Left ventricle myocardium inferior (tissue), 1 donor: ENCODE measurements around the gene PRR16. TPM values are rescaled to one million over a fixed set of nuclear protein-coding genes. Genes with fewer than 3 reads are reported as not detected.

Experiments
- DNase-seq: peaks from one replicate; pipeline ENCODE4 v3.0.0-alpha.2; 2020
- H3K27ac ChIP-seq: fragments of 200-600 bp; replicated peaks from 2 replicates; pipeline ENCODE4 v1.8.0; 2021
- H3K27me3 ChIP-seq: fragments of 200-600 bp; 2 replicates; pipeline ENCODE4 v1.8.0; 2021; ENCODE audit warnings: low read depth
- H3K36me3 ChIP-seq: fragments of 200-600 bp; 2 replicates; pipeline ENCODE4 v1.8.0; 2021
- H3K4me1 ChIP-seq: fragments of 200-600 bp; 2 replicates; pipeline ENCODE4 v1.8.0; 2021
- H3K4me3 ChIP-seq: fragments of 200-600 bp; 2 replicates; pipeline ENCODE4 v1.8.0; 2021; ENCODE audit warnings: mild to moderate bottlenecking, moderate library complexity
- H3K9me3 ChIP-seq: fragments of 200-600 bp; replicated peaks from 2 replicates; pipeline ENCODE4 v1.8.0; 2021
- intact Hi-C: fragments of 100-400 bp; cut with micrococcal nuclease; formaldehyde crosslinking; loops from one replicate; pipeline ENCODE4 v1.11.0; 2022
- total RNA-seq: library from RNA; stranded (reverse); fragmentation: NEBNext Ultra II Directional; extraction: Animal tissue kit (Norgen Biotek cat#: 25700); gene quantifications from one replicate; pipeline ENCODE4 v1.2.1, GENCODE V29; 2021
- TF ChIP-seq, protein P1 (sequence below): fragments of 200-600 bp; IDR thresholded peaks from 2 replicates; pipeline ENCODE4 v1.8.0; 2021; ENCODE audit warnings: antibody characterized with exemption, mild to moderate bottlenecking, borderline replicate concordance
- donor health status: DM: no; HTN: yes; CAD: no; lungs with severe emphysema.

The PRR16 gene
- total RNA-seq, 1 donor from 2014 or later: 15.3 TPM

DNA sequence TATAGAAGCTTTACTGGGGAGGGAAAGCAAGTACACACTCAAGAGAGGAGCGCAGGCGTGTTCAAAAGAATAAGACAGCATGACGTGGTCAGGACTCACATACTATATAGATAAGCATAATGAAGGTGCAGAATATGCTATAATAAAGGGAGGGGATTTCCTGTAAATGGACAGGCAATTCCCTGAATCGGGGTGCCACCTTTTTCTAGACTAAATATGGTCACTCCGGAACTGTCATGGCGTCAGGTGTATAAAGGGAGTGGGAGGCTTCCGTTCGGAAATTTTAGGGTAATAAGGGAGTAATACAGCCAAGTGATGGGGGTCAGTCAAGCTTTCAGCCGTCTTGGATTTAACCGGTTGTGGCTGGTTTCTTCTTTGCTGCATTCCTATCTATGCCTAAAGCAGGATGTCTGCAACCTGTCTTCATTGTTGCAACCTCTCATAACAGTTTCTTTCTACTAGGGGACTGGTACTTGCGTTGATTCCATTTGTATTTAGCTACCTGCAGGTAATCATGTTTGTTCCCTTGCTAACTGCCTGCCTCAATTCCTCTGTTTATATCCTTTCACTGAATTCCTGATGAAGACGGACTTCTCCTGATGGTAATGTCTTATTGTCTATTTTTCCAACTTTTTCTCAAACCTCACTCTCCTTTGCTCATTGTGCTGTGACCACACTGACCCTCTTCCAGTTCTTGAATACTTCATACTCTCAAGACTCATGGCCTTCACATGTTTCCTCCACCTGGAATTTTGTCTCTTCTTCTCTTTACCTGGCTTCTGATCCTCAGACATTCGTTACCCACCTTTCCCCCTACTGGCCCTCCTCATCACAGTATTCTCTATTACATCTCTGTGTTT, 48.9 kb downstream of the PRR16 start:
- H3K27me3 ChIP-seq: no peaks in the 10 kb centered on the region

DNA sequence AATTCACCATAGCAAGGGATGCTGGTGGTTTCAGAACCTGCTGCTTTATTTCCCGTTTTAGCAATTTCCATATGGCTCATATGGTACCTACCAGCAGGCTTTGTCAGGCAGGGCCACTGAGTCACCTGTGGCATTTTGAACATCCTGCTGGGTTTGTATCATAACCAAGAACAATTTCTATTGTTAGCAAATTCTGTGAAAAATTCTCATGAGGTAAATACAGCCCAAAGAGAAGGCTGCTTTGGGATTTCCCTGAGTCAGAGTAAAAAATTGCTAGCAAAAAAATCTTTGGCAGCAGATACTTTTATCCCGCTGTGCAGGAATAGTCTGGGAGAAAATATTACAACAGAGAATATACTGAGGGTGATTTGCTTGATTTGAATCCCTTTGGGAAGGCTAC, 52.7 kb downstream of the PRR16 start:
- no peak for DNase-seq
- TF ChIP-seq, protein P1, sequence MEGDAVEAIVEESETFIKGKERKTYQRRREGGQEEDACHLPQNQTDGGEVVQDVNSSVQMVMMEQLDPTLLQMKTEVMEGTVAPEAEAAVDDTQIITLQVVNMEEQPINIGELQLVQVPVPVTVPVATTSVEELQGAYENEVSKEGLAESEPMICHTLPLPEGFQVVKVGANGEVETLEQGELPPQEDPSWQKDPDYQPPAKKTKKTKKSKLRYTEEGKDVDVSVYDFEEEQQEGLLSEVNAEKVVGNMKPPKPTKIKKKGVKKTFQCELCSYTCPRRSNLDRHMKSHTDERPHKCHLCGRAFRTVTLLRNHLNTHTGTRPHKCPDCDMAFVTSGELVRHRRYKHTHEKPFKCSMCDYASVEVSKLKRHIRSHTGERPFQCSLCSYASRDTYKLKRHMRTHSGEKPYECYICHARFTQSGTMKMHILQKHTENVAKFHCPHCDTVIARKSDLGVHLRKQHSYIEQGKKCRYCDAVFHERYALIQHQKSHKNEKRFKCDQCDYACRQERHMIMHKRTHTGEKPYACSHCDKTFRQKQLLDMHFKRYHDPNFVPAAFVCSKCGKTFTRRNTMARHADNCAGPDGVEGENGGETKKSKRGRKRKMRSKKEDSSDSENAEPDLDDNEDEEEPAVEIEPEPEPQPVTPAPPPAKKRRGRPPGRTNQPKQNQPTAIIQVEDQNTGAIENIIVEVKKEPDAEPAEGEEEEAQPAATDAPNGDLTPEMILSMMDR: no peak
- no peak overlapping the region for H3K27ac ChIP-seq
- no peak overlapping the region for H3K4me3 ChIP-seq
- intact Hi-C loops: no loop called here
- no peaks in the 10 kb centered on the region for H3K27me3 ChIP-seq
- H3K36me3 ChIP-seq: no peaks in the 10 kb centered on the region
- H3K9me3 ChIP-seq: no peaks in the 10 kb centered on the region
- H3K4me1 ChIP-seq: peaks cover 14% of the 10 kb centered on the region

More for the DNA sequence above, 48.9 kb downstream of the PRR16 start:
- TF ChIP-seq, protein P1: no peak
- no peak for DNase-seq
- peaks cover 21% of the 10 kb centered on the region for H3K4me1 ChIP-seq
- no peak overlapping the region for H3K27ac ChIP-seq
- intact Hi-C loops: no loop called here
- H3K9me3 ChIP-seq: no peaks in the 10 kb centered on the region
- no peaks in the 10 kb centered on the region for H3K36me3 ChIP-seq
- H3K4me3 ChIP-seq: no peak overlapping the region

- TF ChIP-seq, protein P1: no peak
- intact Hi-C loops: no loop called here
- H3K4me3 ChIP-seq: no peak overlapping the region
Observed at GRCh38 chr5:120517607-120518252, 53.6 kb downstream of the PRR16 start.

DNA sequence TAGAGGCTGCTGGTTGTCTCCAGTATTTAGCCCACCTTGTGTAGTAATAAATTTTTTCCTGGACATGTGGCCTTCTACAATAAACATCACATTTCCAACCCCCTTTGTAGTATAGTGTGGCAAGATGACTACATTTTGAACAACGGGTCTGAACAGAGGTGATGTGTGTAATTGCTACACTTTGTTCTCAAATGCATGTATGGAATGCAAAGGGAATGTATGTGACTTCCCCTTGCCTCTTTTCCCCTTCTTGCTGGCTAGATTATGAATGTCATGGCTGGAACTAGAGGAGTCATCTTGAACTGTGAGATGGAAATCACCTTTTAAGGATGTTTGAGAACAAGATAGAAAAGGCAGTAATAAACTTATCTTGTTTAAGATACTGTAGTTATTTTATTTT, 54.5 kb downstream of the PRR16 start:
- Histone ChIP-seq H3K4me3 (no peak overlapping the region), H3K27me3 (no peaks in the 10 kb centered on the region), H3K9me3 (no peaks in the 10 kb centered on the region), H3K36me3 (no peaks in the 10 kb centered on the region), H3K4me1 (peaks cover 14% of the 10 kb centered on the region), H3K27ac (no peak overlapping the region)
- DNase-seq: no peak
- TF ChIP-seq, protein P1: no peak
- intact Hi-C loops: no loop called here

More at GRCh38 chr5:120517607-120518252, 53.6 kb downstream of the PRR16 start:
- Histone ChIP-seq H3K9me3 (no peaks in the 10 kb centered on the region), H3K36me3 (no peaks in the 10 kb centered on the region), H3K27ac (no peak overlapping the region), H3K27me3 (no peaks in the 10 kb centered on the region), H3K4me1 (peaks cover 14% of the 10 kb centered on the region)
- no peak for DNase-seq

DNA sequence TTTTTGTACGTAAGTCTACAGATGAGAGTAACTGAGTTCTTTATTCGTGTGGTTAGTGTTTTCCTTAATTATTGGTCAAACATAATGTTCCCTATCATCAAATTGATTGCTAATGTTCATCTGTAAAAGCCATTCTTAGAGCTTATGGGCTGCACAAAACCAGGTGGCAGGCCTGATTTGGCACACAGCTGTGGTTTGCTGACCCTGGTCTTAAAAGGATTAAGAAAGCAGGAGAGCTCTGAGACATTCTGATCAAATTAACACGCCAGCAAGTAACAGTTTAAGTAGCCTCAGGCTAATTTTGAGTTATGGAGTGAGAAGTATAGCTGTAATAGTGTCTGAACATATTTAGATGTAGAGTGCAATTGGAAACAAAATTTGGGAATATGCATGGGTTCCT, 63.2 kb downstream of the PRR16 start:
- Histone ChIP-seq H3K36me3 (no peaks in the 10 kb centered on the region), H3K4me1 (peaks cover 11% of the 10 kb centered on the region), H3K27ac (no peak overlapping the region), H3K4me3 (no peak overlapping the region), H3K27me3 (no peaks in the 10 kb centered on the region), H3K9me3 (no peaks in the 10 kb centered on the region)
- no peak for DNase-seq
- TF ChIP-seq, protein P1: no peak
- intact Hi-C loops: no loop called here
